GM18907 (cell line): ENCODE data around the gene ZSCAN21.
"Not testable (repeated sequence)": the region's sequence is repeated elsewhere in the genome, so short reads cannot be mapped to it uniquely, and the experiment has no call there.

Experiments
- ATAC-seq: cut with Tn5 transposase; IDR thresholded peaks from one replicate; pipeline ENCODE4 v1.9.1; 2021; ENCODE audit warnings: mild to moderate bottlenecking, moderate library complexity; ENCODE audit not compliant: unreplicated experiment

ZSCAN21 gene

DNA sequence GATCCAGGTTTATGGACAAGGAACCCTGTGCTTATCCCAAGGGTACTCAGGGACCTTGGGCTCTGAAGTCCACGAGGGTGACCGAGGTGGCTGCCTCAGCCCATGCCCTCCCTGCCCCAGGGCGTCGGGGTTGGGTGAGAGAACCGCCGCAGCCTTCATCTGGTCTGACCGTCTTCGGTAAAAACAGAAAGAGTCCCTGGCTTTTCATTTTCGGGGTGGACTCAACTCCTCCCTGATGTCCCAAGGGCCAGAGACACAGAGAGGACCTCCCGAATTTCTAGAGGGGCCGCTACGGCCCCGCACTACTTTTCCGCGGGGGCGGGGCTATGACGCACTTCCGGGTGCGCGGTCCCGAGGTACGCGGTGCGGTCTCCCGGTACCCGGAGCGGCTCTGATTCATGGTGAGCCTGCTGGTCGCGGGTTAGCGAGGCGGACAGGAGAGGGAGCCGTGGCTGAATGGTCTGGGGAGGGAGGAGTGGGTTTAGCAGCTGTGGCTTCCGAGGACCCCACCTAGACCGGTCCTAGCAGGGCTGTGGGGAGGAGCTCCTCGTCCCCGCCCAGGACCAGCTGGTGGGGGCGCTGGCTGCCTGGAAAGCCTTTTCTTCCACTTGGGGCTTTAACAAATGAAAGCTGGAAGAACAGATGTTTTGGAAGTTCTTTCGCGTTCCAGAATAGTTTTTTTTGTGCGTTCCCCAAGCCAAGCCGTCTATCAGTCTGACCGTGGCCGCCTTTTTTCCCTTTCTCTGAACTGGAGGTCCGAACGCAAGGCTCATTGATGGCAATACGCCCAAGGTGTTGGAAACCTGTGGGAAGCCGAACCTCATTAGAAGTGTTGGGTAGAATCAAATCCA is at the start of gene ZSCAN21:
Gene ZSCAN21, plus strand, starts transcription at position 334 of the 851 bp plus-strand sequence. CDS start 7,233 bp downstream, outside the sequence.
- peak; percentile 81 for ATAC-seq

- ATAC-seq: no peak
These were observed 49.3 kb upstream of the ZSCAN21 start for GRCh38 chr7:100000239-100000638.

- no peak for ATAC-seq
These were observed 45.6 kb upstream of the ZSCAN21 start for GRCh38 chr7:100003711-100004661.

- no peak for ATAC-seq
These were observed 41.7 kb upstream of the ZSCAN21 start for GRCh38 chr7:100007887-100008286.

GRCh38 chr7:100008525-100008924 is 41.0 kb upstream of the ZSCAN21 start:
- ATAC-seq: no peak

DNA sequence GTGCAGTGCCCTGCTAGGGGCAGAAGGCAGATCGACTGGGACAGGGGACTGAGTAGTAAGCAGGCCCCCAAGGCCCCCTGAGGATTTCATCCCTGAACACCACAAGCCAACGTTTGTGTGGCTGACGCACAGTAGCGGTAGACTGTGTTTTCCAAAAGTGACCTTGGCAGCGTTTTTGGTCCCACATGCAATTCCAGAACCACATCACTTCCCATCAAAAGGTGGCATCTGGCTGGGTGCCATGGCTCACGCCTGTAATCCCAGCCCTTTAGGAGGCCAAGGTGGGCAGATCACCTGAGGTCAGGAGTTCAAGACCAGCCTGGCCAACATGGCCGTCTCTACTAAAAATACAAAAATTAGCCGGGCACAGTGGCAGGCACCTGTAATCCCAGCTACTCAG is 39.6 kb upstream of the ZSCAN21 start:
- not testable (repeated sequence) for ATAC-seq

DNA sequence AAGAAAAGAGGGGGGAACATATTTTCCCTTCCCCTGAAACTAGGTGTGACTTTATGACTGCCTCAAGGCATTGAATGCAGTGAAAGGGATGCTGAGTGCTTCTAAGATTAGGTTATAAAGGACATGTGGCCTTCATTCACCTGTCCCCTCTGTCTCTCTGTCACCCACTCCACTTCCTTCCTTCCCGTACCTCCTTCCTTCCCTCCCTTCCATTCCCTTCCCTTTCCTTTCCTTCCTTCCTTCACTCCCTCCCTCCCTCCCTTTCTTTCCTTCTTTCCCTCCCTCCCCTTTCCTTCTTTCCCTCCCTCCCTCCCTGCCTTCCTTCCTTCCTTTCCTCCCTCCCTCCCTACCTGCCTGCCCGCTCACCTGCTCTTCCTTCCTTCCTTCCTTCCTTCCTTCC is 38.7 kb upstream of the ZSCAN21 start:
- ATAC-seq: no peak

- no peak for ATAC-seq
These were observed 38.1 kb upstream of the ZSCAN21 start for GRCh38 chr7:100011516-100011915.

DNA sequence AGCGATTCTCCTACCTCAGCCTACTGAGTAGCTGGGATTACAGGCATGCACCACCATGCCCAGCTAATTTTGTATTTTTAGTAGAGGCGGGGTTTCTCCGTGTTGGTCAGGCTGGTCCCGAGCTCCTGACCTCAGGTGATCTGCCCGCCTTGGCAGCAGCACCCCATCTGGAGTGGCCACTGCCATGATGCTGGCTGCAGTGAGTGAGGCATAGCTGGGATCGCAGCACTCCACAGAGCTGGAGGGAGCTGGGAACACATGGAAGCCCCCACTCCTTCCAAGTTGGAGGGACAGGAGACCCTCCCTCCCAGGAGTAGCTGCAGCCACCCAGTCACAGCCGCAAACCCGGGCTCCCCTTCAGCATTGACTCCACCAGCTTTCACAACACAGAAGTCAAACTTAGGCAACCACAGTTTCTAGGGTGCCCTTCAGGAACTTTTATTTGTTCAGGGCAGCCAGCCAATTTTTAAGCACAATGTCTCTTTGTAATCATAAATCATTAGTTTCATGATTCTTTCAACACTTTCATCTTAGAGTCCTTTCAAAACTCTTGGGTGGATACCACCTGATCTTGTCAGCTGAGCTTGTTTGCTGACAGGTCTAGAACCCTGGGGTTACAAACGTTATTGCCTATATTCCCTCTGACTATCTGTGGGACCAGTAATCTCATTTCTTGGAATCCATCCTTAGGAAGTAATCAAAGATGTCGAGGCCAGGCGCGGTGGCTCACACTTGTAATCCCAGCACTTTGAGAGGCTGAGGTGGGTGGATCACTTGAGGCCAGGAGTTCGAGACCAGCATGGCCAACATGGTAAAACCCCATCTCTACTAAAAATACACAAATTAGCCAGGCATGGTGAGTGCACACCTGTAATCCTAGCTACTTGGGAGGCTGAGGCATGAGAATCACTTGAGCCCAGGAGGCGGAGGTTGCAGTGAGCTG is 36.9 kb upstream of the ZSCAN21 start:
- not testable (repeated sequence) for ATAC-seq

DNA sequence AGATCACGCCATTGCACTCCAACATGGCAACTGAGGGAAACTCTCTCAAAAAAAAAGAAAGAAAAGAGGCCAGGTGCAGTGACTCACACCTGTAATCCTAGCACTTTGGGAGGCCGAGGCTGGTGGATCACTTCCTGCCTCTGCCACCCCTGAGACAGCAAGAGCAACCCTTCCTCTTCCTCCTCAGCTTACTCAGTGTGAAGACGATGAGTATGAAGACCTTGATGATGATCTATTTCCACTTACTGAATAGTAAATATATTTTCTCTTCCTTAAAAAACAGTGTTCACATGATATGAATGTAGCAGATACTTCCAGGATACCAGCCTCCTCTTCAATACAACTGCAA is 36.3 kb upstream of the ZSCAN21 start:
- no peak for ATAC-seq

DNA sequence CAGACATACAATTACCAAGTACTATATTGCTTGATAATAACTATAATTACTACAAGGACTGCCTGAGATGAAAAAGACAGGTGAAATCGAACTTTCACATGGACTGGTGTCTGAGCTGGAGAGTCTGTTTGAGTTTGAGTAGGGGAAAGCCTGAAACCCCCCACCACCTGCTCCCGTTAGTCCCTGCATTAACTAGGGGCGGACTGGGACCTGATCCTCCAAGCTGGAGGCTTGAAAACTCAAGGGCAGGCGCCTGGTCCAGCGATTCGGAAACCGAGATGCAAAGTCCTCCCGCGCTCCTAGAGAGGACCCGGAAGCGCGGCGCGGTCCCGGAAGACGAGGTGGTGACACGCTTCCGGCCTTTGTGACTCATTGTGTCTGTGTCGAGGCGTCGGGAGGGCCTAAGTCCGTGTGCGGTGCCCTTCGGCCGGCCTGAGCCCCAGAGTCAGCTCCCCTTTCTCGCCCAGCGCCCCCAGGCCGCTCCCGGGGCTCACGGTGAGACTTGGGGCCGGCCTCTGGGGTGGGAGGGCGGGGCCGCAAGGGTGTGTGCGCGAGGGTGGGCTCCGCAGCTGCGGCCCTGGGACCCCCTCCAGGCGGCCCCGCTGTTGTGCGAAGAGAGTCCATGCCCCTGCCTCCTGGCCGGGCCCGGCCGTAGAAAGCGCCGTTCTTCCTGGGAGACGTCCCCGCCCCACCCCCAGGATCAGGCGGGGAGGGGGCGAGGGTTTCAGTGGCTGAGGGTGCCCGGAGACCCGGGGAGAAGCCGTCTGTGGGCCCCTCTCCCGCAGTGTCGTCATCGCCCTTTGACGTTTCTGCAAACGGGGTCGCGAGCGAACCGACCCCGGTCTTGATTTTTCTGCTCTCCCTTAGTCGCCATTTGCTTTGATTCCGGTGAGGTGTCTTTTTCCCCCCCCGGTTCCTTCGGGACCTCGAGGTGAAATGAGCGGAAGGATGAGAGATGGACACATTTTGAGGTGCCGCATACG is 34.1 kb upstream of the ZSCAN21 start, which contains the start of gene ZKSCAN1:
Gene ZKSCAN1, plus strand, starts transcription at position 365 of the 983 bp plus-strand sequence. CDS start 7,911 bp downstream, outside the sequence.
- ATAC-seq: peak; percentile 95

DNA sequence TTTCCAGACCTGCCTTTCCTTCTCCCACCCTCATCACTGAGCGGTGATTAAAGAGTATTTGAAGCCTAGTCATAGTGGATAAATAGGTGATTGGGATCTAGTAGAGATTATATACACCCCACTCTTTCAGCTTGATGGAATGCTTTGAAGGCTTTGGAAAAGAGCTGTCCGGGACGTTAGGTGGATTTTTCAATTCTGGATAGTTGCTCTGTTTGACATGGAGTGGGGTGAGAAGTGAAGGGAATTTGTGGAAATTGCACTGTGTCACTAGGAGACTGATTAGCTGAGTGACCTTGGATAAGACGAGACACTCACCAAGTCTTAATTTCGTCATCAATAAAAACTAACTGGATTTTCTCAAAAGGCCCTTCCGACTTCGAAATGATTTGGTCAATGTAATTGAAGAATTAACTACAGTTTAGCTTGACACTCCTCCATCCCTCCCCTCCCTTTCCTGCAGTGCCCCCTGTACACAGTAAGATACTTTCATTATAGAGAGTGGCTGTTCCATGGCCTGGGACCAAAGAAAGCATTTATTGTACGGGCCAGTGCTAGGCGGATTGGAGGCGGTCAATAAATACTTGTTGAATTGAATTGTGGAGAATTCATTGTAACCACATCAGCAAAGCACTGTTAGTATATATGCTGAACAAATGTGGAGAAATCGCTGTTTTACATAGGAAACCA is 33.2 kb upstream of the ZSCAN21 start:
- no peak for ATAC-seq

DNA sequence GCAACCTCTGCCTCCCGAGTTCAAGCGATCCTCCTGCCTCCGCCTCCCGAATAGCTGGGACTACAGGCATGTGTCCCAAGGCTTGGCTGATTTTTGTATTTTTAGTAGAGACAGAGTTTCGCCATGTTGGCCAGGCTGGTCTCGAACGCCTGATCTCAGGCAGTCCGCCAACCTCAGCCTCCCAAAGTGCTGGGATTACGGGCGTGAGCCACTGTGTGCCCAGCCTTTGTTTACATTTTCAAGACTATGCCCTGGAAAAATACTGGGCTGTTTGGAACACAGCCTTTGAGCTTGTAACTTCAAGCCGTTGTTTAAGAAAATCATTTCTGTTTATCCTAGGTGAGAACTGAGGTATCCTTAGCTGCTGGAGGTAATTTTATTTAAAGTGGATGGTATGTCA is 32.3 kb upstream of the ZSCAN21 start:
- no peak for ATAC-seq

DNA sequence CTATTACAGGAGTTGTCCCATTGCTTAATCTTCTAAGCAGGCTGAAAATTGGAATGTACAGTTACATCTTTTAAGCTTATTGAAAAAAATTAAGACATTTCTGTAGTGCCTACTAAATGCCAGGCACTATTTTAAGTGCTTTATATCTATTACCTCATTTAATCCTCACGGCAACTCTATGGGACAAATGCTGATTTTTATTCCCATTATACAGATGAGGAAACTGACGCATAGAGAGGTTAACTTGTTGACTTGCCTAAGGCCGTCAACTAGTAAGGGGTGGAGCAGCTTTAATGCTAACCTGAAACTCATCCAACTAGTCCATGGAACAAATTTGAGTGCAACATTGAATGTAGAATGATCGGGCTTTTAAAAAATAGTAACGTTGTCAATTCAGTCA is 31.7 kb upstream of the ZSCAN21 start:
- no peak for ATAC-seq

DNA sequence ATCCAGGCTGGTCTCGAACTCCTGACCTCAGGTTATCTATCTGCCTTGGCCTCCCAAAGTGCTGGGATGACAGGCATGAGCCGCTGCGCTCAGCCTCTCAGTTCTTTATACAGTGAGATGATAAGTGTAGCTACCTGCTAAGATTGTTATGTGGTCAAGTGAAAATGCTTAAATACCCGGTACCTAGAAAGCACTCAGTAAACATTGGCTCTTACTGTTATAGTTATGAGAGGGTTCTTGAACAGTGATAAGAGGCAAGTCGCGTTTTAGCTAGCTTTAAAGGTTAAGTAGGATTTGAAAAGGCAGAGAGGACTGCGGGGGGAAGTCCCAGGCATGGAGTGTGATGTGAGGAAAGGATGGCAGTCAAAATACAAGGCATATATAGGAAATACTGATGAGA is 29.7 kb upstream of the ZSCAN21 start:
- no peak for ATAC-seq

DNA sequence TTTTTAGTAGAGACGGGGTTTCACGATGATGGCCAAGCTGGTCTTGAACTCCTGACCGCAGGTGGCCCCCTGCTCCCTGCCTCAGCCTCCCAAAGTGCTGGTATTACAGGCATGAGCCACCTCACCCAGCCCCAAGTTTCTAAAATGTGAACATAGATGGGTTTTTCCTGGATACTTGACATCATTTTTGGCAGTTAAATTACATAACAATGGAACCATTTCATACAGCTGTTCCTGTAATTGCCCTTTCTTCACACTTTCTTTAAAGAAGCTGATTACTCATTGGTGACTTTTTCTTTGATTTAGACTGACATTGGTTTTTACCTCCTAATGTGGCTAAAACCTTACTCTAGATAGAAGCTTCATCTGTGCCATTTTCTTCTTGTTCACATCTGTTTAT is 28.3 kb upstream of the ZSCAN21 start:
- ATAC-seq: no peak

- no peak for ATAC-seq
These were observed 27.0 kb upstream of the ZSCAN21 start for GRCh38 chr7:100022621-100023020.

- no peak for ATAC-seq
These were observed 26.0 kb upstream of the ZSCAN21 start for GRCh38 chr7:100023526-100023925.
